CD8-positive, alpha-beta memory T cell (primary cell): Measurements from ENCODE around the gene PCBP1. TPM values are rescaled to one million over a fixed set of nuclear protein-coding genes. Genes with fewer than 3 reads are reported as not detected.
A peak's percentile ranks its signal among the peaks of the same experiment; 100 is the strongest.

Experiments
- CTCF ChIA-PET: fragments of 350-600 bp; sonication (Branson Sonifier 250); formaldehyde crosslinking; loops from one replicate; lab custom pipeline; 2021; ENCODE audit warnings: antibody characterized with exemption; lab: Charles Lee
- POLR2A ChIA-PET: fragments of 350-600 bp; sonication (Branson Sonifier 250); formaldehyde crosslinking; loops from one replicate; lab custom pipeline; 2021; ENCODE audit warnings: antibody characterized with exemption; lab: Charles Lee
- DNase-seq, 5 donors: peaks; one replicate each; pipeline versions ENCODE4 v3.0.0 to v3.0.0-alpha.2; 2020 to 2022; ENCODE audit warnings: mixed read lengths in 1 of 5
- H3K27ac ChIP-seq: one replicate; pipeline ENCODE4 v1.7.0; 2013; ENCODE audit warnings: low read depth, mild to moderate bottlenecking, low read length, moderate library complexity
- H3K27me3 ChIP-seq: 2 replicates; pipeline ENCODE4 v1.7.0; 2013; ENCODE audit warnings: low read length, mild to moderate bottlenecking; ENCODE audit not compliant: insufficient read depth, poor library complexity, severe bottlenecking
- H3K36me3 ChIP-seq: 2 replicates; pipeline ENCODE4 v1.7.0; 2013; ENCODE audit warnings: mild to moderate bottlenecking, low read length, moderate library complexity; ENCODE audit not compliant: insufficient read depth
- H3K4me1 ChIP-seq: 2 replicates; pipeline ENCODE4 v1.7.0; 2013; ENCODE audit warnings: mild to moderate bottlenecking, low read length, moderate library complexity; ENCODE audit not compliant: insufficient read depth
- H3K4me3 ChIP-seq: 2 replicates; pipeline ENCODE4 v1.7.0; 2013; ENCODE audit warnings: mild to moderate bottlenecking, low read length
- H3K9me3 ChIP-seq: 2 replicates; pipeline ENCODE4 v1.7.0; 2013; ENCODE audit warnings: mild to moderate bottlenecking, low read length
- H3K27ac Mint-ChIP-seq, 8 donors: one replicate each; pipeline ENCODE4 v1.8.0; 2020 to 2021; ENCODE audit warnings: mixed read lengths in 8 of 8, mild to moderate bottlenecking in 6 of 8, inconsistent platforms in 3 of 8, moderate library complexity in 3 of 8
- H3K27me3 Mint-ChIP-seq, 2 donors: one replicate each; pipeline ENCODE4 v1.8.0; 2020 to 2021; ENCODE audit warnings: mixed read lengths in 2 of 2, mild to moderate bottlenecking in 1 of 2, moderate library complexity in 1 of 2
- H3K36me3 Mint-ChIP-seq, 3 donors: one replicate each; pipeline ENCODE4 v1.8.0; 2020 to 2021; ENCODE audit warnings: mixed read lengths in 3 of 3, inconsistent platforms in 1 of 3, mild to moderate bottlenecking in 1 of 3
- H3K4me1 Mint-ChIP-seq, 3 donors: one replicate each; pipeline ENCODE4 v1.8.0; 2020 to 2021; ENCODE audit warnings: mixed read lengths in 3 of 3, inconsistent platforms in 1 of 3, mild to moderate bottlenecking in 1 of 3
- H3K4me3 Mint-ChIP-seq, 7 donors: one replicate each; pipeline ENCODE4 v1.8.0; 2020 to 2021; ENCODE audit warnings: mixed read lengths in 7 of 7, mild to moderate bottlenecking in 6 of 7, moderate library complexity in 4 of 7, inconsistent platforms in 2 of 7
- H3K9me3 Mint-ChIP-seq, 5 donors: one replicate each; pipeline ENCODE4 v1.8.0; 2020 to 2022; ENCODE audit warnings: mixed read lengths in 5 of 5, mild to moderate bottlenecking in 3 of 5, moderate library complexity in 2 of 5, inconsistent platforms in 1 of 5
- polyA plus RNA-seq: library from polyadenylated mRNA; unstranded; fragments of 300-500 nt; fragmentation: Illumina TruSeq; gene quantifications from one replicate; pipeline ENCODE4 v1.2.3, GENCODE V29; 2021
- total RNA-seq, 2 experiments: library from RNA; stranded (reverse); gene quantifications; one replicate each; pipeline ENCODE4 v1.2.3, GENCODE V29; 2021

Gene PCBP1
- total and polyA plus RNA-seq, 3 experiments from 2014 or later, result 161 to 434 (median 428) TPM

DNA sequence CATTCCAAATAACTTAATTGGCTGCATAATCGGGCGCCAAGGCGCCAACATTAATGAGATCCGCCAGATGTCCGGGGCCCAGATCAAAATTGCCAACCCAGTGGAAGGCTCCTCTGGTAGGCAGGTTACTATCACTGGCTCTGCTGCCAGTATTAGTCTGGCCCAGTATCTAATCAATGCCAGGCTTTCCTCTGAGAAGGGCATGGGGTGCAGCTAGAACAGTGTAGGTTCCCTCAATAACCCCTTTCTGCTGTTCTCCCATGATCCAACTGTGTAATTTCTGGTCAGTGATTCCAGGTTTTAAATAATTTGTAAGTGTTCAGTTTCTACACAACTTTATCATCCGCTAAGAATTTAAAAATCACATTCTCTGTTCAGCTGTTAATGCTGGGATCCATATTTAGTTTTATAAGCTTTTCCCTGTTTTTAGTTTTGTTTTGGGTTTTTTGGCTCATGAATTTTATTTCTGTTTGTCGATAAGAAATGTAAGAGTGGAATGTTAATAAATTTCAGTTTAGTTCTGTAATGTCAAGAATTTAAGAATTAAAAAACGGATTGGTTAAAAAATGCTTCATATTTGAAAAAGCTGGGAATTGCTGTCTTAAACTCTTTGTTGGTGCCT is 1.4 kb downstream of the PCBP1 start:
- Mint-ChIP-seq H3K27me3 (peaks cover 0 to 6% of the 10 kb centered on the region in 2 donors), H3K9me3 (peaks cover 0 to 4% (median 4%) of the 10 kb centered on the region in 5 donors), H3K4me1 (peaks cover 60 to 73% (median 71%) of the 10 kb centered on the region in 3 donors), H3K36me3 (peaks cover 14 to 47% (median 17%) of the 10 kb centered on the region in 3 donors), H3K4me3 (peak overlapping the region; percentile 94 to 99 (median 96)), H3K27ac (peak overlapping the region; percentile 91 to 100 (median 98))
- Histone ChIP-seq H3K9me3 (no peaks in the 10 kb centered on the region), H3K36me3 (no peaks in the 10 kb centered on the region), H3K4me3 (peak overlapping the region; percentile 95), H3K27ac (peak overlapping the region; percentile 80), H3K4me1 (peaks cover 56% of the 10 kb centered on the region), H3K27me3 (no peaks in the 10 kb centered on the region)
- POLR2A ChIA-PET, result interaction anchor here (0.6 to 9.1 kb wide), 15 partner anchors 8 to 197 kb away, joined by 3 to 168 read pairs (median 6); partner anchors contain the start of gene MXD1
- no peak for DNase-seq
- CTCF ChIA-PET, result interaction anchor here (1.8 to 11.8 kb wide), 6 partner anchors 16 to 53 kb away, joined by 9 to 105 read pairs (median 54); no protein-coding TSS in a partner anchor

DNA sequence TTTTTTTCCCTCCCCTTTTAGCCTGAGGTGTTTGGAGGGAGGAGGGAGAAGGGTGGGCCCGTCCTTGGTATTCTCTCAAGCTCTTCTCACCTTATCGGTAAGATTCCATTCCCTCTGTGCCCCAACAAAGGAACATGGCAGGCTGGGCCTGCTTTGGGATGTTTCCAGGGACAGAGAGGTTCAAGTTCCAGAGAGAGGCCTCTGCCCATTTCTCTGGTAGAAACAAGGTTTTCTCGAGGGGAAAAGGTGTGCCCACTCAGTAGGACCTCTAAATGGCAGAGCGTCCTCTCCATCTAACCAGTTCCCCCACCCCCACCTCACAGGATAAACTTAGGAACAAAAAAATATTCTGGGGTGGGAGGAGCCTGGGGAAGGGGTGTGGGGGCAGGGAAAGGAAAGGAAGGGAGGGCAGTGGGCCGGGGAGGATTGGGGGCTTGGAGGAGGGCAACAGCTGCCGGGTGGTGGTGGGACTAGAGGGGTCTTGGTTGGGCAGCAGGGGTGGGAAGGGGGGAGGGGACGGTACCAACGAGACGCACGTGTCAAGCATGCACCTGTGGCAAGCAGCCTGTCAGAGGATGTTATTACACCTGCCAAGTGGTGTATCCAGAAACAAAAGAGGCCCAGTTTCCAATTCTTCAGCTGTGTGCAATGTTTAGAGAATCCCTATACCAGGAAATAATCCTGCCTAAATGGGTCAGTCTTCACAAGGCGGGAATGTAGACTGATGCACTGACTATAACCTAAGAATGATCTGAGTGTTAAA is 2.1 kb downstream of the PCBP1 start:
- Histone ChIP-seq H3K4me1 (peaks cover 56% of the 10 kb centered on the region), H3K4me3 (peak overlapping the region; percentile 95), H3K36me3 (no peaks in the 10 kb centered on the region), H3K27ac (peak overlapping the region; percentile 80), H3K9me3 (no peaks in the 10 kb centered on the region), H3K27me3 (no peaks in the 10 kb centered on the region)
- H3K27ac Mint-ChIP-seq, result peak overlapping the region; percentile 91 to 100 (median 98)
- DNase-seq, result no peak
- H3K4me3 Mint-ChIP-seq, result peak overlapping the region; percentile 94 to 99 (median 96)
- POLR2A ChIA-PET, result interaction anchor here (0.6 to 9.1 kb wide), 11 partner anchors 9 to 196 kb away, joined by 3 to 168 read pairs (median 45); partner anchors contain the start of gene MXD1
- H3K36me3 Mint-ChIP-seq, result peaks cover 12 to 42% (median 14%) of the 10 kb centered on the region in 3 donors
- peaks cover 0 to 6% of the 10 kb centered on the region in 2 donors for H3K27me3 Mint-ChIP-seq
- peaks cover 61 to 73% (median 71%) of the 10 kb centered on the region in 3 donors for H3K4me1 Mint-ChIP-seq
- CTCF ChIA-PET, result interaction anchor here (1.8 to 11.8 kb wide), 6 partner anchors 17 to 52 kb away, joined by 9 to 105 read pairs (median 54); no protein-coding TSS in a partner anchor
- H3K9me3 Mint-ChIP-seq, result peaks cover 0 to 4% (median 4%) of the 10 kb centered on the region in 5 donors

DNA sequence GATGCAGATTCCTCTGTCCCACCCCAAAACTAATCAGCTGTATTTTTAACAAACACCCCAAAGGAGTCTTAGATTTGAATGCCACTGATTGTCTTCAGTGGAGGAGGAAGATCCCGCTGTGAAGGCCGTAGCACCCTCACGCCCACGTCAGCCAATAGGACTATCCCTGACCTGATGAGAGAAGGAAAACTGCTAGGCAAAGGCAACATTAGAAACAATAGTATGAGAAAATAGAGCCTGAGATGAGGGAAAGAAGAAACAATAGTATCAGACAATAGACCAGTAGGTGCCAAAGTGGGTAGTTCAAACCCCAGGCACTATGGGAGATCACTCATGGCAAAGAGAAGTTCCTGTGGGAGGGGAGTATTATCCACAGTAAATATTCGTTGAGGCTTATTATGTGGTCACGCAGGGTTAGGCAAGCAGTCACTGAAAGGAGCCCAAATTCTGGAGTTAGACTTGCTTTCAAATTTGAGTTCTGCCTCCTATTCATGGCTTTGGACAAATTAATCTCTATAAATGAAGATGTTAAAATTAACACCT is 2.8 kb downstream of the PCBP1 start:
- H3K4me3 Mint-ChIP-seq, result peak overlapping the region; percentile 94 to 99 (median 96)
- CTCF ChIA-PET, result interaction anchor here (6.1 to 11.8 kb wide), 3 partner anchors 17 to 51 kb away, joined by 54 to 105 read pairs (median 54); no protein-coding TSS in a partner anchor
- peaks cover 56% of the 10 kb centered on the region for H3K4me1 ChIP-seq

DNA sequence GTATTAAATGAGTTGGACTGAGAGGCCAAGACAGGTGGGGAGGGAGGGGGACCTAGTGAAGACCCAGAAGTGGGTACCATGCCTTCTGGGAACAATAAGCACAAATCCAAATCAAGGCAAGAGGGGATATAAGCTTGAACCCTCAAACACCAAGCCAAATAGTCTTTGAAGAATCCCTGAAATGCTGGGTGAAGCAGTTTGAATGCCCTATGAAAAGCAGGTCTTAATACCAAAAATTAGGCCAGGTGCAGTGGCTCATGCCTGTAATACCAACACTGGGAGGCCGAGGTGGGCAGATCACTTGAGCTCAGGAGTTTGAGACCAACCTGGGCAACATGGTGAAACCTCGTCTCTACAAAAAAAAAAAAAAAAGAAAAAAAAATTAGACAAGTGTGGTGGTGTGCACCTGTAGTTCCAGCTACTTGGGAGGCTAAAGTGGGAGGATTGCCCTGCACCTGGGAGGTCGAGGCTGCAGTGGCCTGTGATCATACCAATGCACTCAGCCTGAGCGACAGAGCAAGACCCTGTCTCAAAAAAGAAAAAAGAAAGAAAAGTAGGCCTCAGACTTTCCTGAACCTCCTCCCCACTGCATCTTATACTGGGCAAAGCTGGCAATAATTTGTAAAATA is 3.5 kb downstream of the PCBP1 start:
- ChIA-PET POLR2A (interaction anchor here (0.6 to 9.1 kb wide), 4 partner anchors 13 to 176 kb away, joined by 3 to 168 read pairs (median 14); partner anchors contain the start of gene MXD1), CTCF (interaction anchor here (1.4 to 11.8 kb wide), 3 partner anchors 17 to 48 kb away, joined by 4 to 105 read pairs (median 4); no protein-coding TSS in a partner anchor)
- Mint-ChIP-seq H3K9me3 (peaks cover 0 to 4% (median 4%) of the 10 kb centered on the region in 5 donors), H3K27ac (peak overlapping the region; percentile 91 to 100 (median 98)), H3K4me1 (peaks cover 63 to 73% (median 72%) of the 10 kb centered on the region in 3 donors), H3K27me3 (peaks cover 0 to 6% of the 10 kb centered on the region in 2 donors), H3K36me3 (peaks cover 12 to 38% (median 14%) of the 10 kb centered on the region in 3 donors), H3K4me3 (peak overlapping the region; percentile 94 to 99 (median 96))
- Histone ChIP-seq H3K36me3 (no peaks in the 10 kb centered on the region), H3K9me3 (no peaks in the 10 kb centered on the region), H3K27ac (no peak overlapping the region), H3K4me1 (peaks cover 56% of the 10 kb centered on the region), H3K4me3 (peak overlapping the region; percentile 95), H3K27me3 (no peaks in the 10 kb centered on the region)
- DNase-seq, result no peak

More for the DNA sequence above, 2.8 kb downstream of the PCBP1 start:
- H3K9me3 Mint-ChIP-seq, result peaks cover 0 to 4% (median 4%) of the 10 kb centered on the region in 5 donors
- H3K27ac ChIP-seq, result no peak overlapping the region
- H3K27me3 Mint-ChIP-seq, result peaks cover 0 to 6% of the 10 kb centered on the region in 2 donors
- peak overlapping the region; percentile 95 for H3K4me3 ChIP-seq
- H3K9me3 ChIP-seq, result no peaks in the 10 kb centered on the region
- peaks cover 12 to 40% (median 14%) of the 10 kb centered on the region in 3 donors for H3K36me3 Mint-ChIP-seq
- no peaks in the 10 kb centered on the region for H3K27me3 ChIP-seq
- peak overlapping the region; percentile 91 to 100 (median 98) for H3K27ac Mint-ChIP-seq
- POLR2A ChIA-PET, result interaction anchor here (0.6 to 9.1 kb wide), 8 partner anchors 10 to 175 kb away, joined by 3 to 168 read pairs (median 39); partner anchors contain the start of gene MXD1
- no peak for DNase-seq
- no peaks in the 10 kb centered on the region for H3K36me3 ChIP-seq
- peaks cover 63 to 73% (median 72%) of the 10 kb centered on the region in 3 donors for H3K4me1 Mint-ChIP-seq

DNA sequence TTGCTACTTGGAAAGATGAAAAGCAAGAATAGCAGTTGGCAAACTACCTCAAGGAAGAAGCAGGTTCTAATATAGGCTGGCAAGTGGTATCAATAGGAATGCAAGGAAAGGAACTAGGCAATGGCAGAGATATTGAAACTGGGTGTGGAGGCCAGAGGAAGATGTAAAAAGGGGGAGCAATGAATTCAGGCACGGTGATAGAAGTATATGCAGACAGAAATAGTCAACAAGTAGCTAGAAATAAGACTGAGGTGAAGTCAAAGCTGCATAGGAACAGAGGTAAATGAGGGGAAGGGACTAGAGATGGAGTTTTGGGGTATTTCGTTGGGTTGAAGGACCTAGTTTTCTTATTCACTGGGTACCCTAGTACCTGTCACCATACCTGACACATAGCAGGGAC is 4.1 kb downstream of the PCBP1 start:
- no peak for DNase-seq
- H3K36me3 Mint-ChIP-seq, result peaks cover 12 to 37% (median 14%) of the 10 kb centered on the region in 3 donors
- H3K4me1 Mint-ChIP-seq, result peaks cover 59 to 70% (median 68%) of the 10 kb centered on the region in 3 donors
- ChIA-PET POLR2A (interaction anchor here (1.3 to 9.1 kb wide), 4 partner anchors 12 to 43 kb away, joined by 7 to 168 read pairs (median 14); no protein-coding TSS in a partner anchor), CTCF (interaction anchor here (1.1 to 11.8 kb wide), 4 partner anchors 16 to 51 kb away, joined by 4 to 105 read pairs (median 6); no protein-coding TSS in a partner anchor)
- H3K9me3 ChIP-seq, result no peaks in the 10 kb centered on the region
- peak overlapping the region; percentile 76 to 94 (median 92) for H3K27ac Mint-ChIP-seq
- H3K4me3 ChIP-seq, result peak overlapping the region; percentile 21
- peaks cover 54% of the 10 kb centered on the region for H3K4me1 ChIP-seq
- H3K27me3 Mint-ChIP-seq, result peaks cover 0 to 6% of the 10 kb centered on the region in 2 donors
- H3K9me3 Mint-ChIP-seq, result peaks cover 0 to 4% (median 4%) of the 10 kb centered on the region in 5 donors
- H3K27me3 ChIP-seq, result no peaks in the 10 kb centered on the region
- H3K36me3 ChIP-seq, result no peaks in the 10 kb centered on the region
- peak overlapping the region; percentile 4 to 79 (median 61) for H3K4me3 Mint-ChIP-seq
- H3K27ac ChIP-seq, result no peak overlapping the region

DNA sequence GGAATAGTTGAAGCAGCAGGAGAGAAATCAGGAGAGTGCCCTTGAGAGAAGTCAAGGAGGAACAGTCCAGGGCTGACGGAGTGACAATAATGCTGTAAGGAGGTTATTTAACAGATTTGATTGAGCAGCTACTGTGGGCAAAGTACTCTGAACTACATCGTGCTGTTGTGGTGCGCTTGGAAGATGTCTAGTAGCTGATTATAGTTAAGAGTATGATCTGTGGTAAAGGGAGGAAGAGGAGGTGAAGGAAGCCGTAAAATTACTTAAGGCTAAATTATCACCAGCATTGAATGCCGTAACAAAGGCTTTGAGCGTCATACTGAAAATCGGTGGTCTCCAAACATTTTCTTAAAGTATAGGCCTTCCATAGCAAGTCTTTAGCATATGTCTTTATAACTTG is 4.5 kb downstream of the PCBP1 start:
- Histone ChIP-seq H3K4me1 (peaks cover 55% of the 10 kb centered on the region), H3K36me3 (no peaks in the 10 kb centered on the region), H3K9me3 (no peaks in the 10 kb centered on the region), H3K4me3 (peak overlapping the region; percentile 21), H3K27ac (no peak overlapping the region), H3K27me3 (no peaks in the 10 kb centered on the region)
- H3K4me3 Mint-ChIP-seq, result peak overlapping the region; percentile 4 to 79 (median 61)
- H3K4me1 Mint-ChIP-seq, result peaks cover 59 to 70% (median 68%) of the 10 kb centered on the region in 3 donors
- DNase-seq, result no peak
- peaks cover 0 to 4% (median 4%) of the 10 kb centered on the region in 5 donors for H3K9me3 Mint-ChIP-seq
- H3K36me3 Mint-ChIP-seq, result peaks cover 12 to 35% (median 14%) of the 10 kb centered on the region in 3 donors
- H3K27me3 Mint-ChIP-seq, result peaks cover 0 to 6% of the 10 kb centered on the region in 2 donors
- H3K27ac Mint-ChIP-seq, result peak overlapping the region; percentile 76 to 94 (median 92)
- ChIA-PET CTCF (interaction anchor here (1.1 to 11.8 kb wide), 6 partner anchors 16 to 50 kb away, joined by 3 to 105 read pairs (median 4); no protein-coding TSS in a partner anchor), POLR2A (interaction anchor here (0.5 to 9.1 kb wide), 5 partner anchors 12 to 42 kb away, joined by 3 to 168 read pairs (median 9); no protein-coding TSS in a partner anchor)
